Measurements from ENCODE around the gene MOSMO.
A peak's percentile ranks its signal among the peaks of the same experiment; 100 is the strongest.

Gene MOSMO

DNA sequence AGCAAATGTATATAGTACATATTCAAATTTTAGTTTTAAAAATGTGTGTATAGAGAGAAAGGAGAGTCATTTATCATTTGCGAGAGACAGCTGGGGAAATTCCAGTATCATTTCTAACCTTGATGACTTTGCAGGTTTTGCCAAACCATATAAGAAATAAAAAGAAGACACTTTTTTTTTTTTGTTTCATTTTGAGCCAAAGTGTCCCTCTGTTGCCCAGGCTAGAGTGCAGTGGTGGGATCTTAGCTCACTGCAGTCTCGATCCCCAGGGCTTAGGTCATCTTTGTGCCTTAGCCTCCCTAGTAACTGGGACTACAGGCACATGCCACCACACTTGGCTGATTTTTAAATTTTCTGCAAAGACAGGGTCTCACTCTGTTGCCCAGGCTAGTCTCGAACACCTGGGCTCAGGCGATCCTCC lies 46.0 kb downstream of the MOSMO start:
- no peak for DNase-seq

DNA sequence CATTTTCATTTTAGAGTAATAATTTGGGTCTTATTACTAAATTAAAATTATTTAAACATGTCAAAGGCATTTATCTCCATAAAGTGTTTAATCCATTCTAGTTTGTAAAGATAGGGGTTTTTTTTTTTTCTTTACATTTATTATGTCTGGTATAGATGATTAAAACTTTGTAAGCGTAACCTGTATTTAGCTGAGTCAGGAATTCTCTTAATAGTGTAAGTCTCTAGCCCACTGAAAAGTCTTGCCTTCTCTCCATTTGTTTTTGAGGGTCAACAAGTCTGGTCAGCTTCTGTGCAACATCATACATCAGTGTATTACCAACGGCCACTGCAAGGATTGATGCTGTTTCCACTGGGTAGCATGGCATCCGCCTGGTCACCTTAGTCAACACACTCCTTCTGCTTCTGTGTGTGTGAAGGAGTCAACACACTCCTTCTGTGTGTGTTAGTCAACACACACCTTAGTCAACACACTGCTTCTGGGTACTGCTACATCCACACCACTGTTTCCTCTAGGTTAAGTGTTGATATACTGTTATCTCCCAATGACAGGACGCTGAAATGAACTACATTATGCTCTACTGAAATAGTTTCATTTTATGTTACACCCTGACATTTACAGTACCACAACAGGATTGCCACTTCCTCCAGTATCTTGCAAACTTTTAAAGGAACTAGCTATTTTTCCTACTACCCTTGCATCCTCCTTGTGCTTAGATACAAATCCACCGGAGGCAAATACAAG lies 47.1 kb downstream of the MOSMO start:
- DNase-seq = no peak

DNA sequence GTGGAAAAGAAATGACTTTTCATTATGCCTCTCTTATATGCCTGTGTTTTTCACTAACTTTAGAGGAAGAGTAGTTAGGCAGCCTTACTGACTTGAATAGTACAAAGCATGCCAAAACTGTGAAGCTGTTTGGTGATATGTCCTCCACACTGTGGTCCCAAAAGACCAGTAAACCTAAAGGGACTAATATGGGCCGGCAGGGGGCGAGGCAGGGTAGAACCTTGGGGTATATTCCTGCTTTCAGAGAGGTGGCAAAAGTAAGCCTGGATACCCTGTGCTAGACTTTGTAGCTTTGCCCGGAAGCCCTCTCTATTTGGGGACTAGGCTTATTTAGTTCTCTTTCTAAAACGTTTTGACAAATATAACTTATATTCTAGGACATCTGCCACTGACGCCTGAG lies 48.0 kb downstream of the MOSMO start:
- DNase-seq = no peak

DNA sequence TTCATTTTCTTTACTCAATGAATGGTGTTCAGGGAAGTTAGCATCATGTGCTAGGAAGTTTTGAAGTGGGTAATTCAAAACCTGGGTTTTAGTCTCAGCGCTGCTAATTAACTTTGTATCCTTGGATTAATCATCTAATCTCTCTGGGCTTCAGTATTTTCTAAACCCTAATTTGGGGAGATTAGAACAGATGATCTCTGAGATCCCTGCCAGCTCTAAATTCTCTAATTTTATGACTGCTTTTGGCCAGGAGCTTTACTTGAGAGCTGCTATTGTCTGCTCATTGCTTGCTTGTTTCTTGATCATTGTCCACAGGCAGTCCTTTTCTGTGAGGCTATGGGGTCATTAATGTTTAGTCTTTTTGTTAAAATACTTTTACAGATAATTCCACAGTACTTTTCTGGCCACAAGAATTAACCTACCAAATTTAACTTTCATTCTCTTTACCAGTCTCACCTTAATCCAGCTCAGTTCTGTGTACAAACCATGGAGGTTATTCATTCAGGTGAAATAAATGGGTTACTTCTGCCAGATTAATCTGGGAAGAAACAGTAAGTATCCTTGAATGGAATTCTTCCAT lies 56.1 kb downstream of the MOSMO start:
- DNase-seq = no peak

DNA sequence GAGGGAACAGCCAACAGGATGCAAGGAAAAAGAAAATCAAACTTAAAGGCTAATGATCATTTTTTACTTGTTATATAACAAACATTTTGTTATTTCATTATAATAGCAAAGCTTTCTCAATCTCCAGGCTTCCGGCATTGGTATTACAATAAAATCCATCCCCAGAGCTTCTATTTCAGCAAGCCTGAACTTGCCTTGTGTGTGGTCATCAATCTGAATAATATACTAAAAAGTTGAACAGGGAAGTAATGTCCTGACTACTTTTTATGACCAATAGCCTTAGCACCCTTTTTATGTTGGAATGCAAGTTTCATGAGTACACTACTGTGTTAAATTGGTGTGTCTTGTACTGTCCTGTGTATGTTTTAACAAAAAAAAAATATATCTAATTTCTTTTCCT lies 57.3 kb downstream of the MOSMO start:
- no peak for DNase-seq

DNA sequence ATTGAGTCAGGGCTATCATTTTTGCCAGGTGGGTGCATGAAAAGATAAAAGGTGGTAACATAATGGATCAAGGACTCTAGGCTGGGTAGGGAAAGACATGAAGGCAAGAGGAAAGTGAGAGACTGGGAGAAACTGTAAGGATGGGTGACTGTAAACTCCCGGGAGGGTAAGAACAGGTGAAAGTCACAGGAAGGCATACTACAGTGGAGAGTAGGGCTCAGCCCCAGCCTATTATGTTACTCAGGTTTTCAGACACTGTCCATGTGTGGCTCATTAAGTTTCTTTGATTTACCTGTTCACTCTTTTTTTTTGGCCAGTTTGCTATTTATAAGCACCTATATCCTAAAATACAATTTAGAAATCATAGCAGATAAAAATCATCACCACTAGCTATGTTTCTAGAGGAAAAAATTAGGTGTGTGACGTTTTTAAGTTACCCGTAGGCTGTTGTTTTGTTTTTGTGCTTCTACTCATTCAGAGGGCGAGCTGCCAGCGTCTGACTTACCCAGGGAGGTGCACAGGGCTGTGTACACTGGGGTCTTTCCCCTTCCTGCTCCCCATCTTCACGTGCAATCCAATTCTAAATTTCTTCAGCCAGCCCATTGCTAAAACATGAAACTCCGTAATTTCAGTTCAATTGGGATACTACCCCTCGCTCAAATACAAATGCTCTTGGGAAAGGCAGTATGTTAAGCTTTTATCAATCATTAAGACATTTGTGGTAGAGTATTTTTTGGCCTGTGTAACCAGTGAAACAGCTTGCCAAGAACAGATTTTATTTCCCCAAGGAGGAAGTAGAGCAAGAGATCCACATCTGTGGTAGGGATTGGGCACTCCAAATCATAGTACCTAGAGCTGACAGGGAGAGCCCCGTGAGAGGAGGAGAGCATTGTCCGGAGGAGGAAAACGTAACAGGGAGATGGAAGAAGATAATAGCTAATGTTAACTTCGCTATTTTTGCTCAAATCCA lies 62.7 kb downstream of the MOSMO start:
- no peak for DNase-seq

DNA sequence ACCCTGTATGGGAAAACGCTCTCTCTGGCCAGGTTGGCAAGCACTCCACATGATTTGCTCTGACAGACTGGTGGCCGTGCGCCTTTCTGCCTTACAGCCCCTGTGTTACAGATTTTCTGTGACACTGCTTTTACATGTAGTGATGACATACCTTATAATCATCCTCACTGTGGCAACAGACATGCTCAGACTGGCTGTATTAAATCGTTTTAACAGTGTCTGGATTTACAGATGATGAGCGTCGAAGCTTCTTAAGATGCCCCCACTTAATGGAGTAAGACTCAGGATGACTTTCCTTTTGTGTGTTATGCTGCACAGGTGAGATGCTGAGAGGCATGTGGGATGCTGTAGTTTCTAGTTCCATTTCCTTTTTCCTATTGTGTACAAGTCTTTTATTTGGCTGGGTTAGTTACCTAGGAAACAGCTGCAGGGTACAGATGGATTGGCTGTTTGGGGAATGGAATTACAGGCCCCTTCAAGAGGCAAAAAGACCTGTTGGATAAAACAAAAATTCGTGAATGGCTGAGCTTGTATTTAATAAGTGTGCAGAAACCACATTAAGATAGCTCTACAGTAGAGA lies 63.5 kb downstream of the MOSMO start:
- DNase-seq = no peak

DNA sequence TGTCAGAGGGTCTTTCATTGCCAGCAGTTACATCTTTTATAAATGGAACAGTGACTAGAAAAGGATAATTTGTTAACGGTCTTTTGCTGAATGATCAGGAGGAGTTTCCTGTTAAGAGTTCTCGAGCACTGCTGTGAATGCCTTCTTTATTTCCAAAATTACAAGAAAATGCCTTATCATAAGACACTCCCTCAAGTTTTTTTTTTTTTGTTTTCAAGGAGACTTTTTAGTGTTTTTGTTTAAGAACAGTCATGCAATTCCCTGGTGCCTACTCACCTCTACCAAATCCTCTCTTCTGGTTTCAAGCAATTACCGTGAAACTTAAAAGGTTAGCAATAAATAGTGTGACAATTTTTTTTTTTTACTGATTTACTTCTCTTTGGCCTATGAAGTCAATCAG lies 65.4 kb downstream of the MOSMO start:
- peak; percentile 5 for DNase-seq

DNA sequence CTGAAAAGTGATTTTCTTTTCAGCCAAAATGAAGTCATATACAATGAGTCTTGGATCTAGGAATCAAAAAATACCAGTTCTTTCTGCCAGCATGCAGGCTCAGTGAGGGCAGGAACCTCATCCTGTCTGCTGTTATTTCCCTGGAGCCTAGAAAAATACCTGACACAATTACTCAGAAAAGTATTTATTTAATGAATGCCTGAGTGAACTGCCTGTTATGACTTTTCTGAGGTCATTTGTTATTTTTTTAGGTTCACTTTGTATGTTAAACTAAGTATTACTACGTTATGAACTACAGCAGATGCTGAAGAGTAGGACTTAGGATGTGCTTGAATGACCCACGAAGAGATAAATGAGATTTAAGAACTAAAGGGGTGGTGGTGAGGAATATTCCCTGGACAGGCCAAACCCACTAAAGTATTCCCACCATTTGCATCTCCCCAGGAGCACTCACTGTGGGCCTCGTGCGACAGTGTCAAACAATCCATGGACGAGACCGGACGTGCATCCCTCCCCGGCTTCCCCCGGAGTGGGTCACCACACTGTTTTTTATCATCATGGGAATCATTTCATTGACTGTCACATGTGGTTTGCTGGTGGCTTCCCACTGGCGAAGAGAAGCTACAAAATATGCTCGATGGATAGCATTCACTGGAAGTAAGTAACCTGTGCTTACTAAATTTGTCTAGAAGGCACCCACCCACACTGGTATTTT lies 67.3 kb downstream of the MOSMO start:
- DNase-seq = peak; percentile 69

DNA sequence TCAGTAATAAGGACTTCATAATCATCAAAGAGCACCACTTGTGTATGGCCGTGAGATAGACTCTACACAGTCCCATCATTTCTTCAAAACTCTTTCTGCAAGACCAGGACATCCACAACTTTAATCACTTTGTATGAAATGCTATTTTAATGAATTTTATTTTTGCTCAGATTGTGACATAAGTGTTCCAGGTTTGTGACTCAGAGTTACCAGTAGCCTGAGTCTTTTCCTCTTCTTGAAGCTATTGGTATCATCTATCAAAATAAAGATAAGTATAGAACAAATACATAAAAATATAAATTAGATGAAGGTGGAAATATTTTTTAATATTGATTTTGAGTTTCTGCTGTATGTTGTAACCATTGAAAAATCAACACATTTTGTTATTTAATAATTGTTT lies 67.9 kb downstream of the MOSMO start:
- DNase-seq = peak; percentile 34

DNA sequence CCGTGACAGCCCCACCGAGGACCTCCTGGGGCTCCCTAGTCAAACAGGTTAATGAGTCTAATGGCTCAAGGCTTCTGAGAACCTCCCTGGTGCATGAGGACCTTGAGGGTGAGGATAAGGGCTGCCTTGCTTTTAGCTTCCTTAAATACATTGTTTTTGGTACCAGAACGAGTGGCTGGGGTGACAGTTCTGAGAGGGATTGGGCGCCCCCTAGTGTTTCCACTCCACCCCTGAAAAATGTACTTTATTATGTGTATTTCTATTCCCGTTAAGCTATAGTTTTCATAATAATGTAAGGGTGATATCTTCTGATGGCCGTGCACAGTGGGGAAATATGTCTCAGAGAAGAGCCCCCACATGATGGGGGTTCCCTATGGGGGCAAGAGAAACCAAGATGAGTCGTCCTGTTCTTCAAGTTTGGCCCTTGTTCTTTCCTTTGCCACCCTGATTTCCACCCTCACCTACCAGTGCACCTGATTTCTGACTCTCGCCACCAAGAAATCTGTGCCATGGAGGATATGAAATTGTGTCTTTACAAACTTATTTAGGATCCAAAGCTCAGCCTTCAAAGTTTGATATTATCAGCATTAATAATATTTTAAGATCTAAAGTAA lies 69.9 kb downstream of the MOSMO start:
- DNase-seq = peak; percentile 60

DNA sequence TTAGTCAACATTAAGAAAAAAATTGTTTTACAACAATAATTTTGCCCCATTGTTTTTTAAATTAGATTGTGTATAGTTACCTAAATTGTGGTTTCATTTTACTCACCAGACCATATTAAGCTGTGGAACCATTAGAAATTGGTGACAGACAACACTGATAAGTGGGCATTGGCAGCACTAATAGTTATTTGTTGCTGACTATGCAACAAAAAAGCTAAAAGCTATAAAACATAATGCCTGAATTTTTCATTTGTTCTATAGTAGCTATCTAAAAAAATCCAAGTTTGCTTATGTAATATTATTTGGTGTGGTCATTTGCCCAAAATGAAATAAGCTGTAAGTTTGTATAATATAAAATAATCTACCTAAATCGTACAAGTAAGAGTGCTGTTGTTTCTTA lies 70.7 kb downstream of the MOSMO start:
- no peak for DNase-seq

DNA sequence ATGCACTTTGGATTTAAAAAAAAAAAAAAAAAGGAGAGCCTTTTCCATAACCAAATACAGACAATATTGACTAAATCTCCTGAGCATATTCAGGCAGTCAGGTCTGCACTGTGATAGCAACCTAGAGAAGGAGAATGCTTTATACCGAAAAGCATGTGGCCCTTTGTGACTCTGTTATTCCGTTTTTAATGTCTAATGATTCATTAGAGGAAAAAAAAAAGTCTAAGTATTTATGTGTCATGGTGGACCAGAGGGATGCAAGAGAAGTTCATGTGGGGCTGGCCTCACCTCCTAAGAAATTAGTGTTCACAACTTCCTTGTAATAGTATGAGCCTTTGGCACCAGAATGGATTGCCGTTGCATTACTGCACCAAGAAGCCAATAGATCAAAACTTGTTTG lies 73.1 kb downstream of the MOSMO start:
- no peak for DNase-seq

DNA sequence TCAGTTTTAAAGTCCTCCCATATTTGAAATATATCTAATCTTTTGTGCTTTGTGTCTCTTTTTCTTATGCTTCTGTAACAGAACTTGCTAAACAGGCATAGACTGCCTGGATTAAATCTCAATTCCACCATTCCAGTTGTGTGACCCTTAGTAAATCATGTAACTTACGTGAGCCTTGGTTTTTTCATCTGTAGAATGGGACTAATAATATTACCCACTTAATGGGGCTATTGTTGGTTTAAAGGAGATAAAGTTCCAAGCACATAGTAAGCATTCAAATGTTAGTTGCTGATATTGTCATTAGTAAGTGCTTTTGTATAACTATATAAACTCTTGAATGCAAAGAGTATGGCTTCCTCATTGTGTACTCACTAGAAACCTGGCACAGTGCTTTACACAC lies 78.5 kb downstream of the MOSMO start:
- DNase-seq = no peak

DNA sequence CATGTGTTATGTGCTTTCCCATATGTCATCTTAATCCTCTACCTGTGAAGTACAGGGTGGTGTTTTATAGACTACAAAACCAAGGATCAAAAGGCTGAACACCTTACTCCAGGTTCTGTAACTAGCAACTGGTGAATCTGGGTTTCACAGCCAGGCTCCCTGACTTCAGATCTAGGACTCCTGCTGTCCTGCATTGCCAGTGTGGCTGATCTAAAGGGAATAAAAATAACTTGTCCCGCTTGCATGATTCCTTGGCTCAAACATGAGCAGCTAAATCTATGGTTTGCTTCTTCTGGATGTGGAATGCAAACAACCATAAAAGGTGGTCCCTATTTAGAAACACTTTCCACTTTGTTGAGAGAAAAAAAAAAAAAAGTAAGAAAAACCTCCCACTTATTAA lies 80.7 kb downstream of the MOSMO start:
- DNase-seq = no peak

DNA sequence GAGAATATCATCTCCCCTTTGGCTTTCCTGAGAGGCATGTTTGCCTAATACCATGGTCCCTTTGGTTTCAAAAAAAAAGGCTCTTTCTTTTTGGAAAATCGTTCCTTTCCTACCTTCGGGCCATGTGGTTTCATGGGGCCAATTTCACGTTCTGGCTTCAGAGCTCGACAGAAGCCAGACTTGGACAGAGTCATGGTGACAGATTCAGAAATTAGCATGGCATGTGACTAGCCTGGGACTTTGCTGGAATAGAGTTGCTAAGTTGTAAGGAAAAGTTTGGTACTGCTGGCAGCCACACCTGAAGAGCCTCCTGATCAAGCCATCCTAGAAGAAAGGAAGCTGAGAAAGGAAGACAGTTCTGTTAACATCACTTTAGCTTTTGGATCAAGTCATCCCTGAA lies 82.0 kb downstream of the MOSMO start:
- no peak for DNase-seq

DNA sequence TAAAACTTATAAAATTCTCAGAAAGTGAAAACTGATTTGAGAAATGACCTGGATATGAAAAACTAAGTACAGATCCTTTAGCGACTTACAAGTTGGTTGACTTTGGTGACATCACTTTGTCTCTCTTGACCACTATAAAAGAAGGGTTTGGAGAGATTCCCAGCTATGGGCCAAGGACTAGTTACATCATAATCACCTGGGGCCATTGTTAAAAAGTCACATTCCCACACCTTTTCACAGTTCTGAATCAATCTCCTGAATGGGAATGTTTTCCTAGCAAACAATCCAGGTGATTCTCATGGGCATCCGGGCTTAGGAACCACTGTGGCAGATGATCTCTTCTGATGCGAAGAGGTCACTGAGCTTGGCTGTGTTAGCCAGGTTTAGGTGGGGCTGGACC lies 83.8 kb downstream of the MOSMO start:
- DNase-seq = no peak

DNA sequence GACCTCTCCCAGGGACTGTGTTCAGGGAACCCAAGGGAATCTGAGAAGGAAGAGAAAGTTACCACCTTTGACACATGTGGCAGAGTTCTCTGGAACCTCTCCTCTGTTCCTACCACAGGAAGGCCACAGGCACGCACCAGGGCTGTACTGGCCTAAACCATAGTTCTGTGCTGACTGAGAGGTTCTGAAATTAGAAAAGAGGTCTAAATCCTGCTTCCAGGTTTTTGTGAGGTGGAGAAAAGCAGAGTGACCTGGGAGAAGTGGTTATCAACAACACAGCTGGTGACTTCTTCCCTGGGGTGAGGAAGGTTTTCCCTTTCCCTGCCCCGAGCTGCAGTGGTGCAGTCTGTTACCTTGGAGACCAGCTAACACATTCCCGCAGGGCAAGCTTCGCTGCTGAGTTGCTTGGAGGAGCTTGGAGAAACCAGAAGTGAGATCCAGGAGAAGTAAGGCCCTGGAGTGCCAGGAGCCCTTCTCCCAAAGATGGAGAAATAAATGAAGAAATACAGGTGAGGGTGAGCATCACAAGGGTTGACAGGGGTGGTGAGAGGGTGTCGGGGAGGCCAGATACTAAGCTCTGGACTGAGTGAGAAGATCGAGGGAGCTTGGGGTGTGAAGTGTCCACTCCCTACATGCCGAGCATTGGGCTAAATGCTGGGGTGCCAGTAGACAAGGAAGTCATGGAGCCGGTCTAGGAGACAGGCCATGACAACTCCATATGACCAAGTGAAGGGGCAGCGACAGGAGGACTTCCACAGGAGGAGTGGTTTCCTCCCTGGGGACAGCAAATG lies 84.4 kb downstream of the MOSMO start, which contains the start of gene VWA3A:
Gene VWA3A, plus strand, starts transcription at position 399 of the 791 bp plus-strand sequence. Its CDS starts 97 bp downstream, at position 496.
- peak; percentile 14 for DNase-seq

DNA sequence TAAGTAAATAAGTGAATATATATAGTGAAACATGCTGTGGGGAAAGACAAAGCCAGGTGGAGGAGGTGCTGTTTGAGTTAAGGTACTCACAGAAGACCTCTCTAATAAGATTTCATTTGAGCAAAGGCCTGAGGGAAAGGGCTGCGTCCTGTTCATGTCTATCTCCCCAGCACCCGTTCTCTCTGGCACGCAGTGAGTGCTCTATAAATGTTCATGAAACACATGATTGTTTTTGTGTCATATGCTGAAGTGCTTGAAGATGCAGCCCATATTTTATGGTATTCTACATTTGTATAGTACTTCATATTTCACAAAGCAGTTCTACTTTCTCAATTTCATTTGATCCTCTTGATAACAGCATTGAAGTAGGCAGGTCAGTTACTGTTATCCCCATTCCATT lies 85.4 kb downstream of the MOSMO start:
- DNase-seq = no peak

DNA sequence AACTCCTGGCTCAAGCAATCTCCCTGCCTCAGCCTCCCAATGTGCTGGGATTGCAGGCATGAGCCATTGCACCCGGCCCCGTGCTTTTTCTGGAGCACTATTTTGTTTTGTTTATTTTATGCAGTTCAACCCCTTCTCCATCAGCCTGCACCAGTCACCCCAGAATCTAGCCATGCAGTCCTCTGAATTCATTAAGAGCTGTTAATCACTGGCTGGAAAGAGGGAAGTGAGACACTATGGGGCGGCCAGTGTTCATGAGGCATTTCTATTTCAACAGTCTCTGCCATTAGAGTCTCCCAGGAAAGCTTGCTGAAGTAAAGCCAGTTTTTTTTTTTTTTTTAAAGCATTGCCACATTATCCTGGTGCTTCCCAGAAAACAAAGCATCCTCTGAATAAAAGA lies 86.1 kb downstream of the MOSMO start:
- no peak for DNase-seq

All from HCEC 1CT (cell line).